Body of pancreas (tissue), 4 donors: ENCODE data around the gene LTBP1. TPM values are rescaled to one million over a fixed set of nuclear protein-coding genes. Genes with fewer than 3 reads are reported as not detected.

Experiments
- ATAC-seq: fragments of 150-250 bp; one replicate; pipeline ENCODE4 v1.9.1; 2016
- DNase-seq, 4 donors: peaks; one replicate each; pipeline ENCODE4 v3.0.0-alpha.2; 2019
- H3K27ac ChIP-seq, 4 donors: fragments of 200-600 bp; sonication (generic); 1 replicate in 3 of 4; 2 replicates in 1 of 4; pipeline versions ENCODE4 v1.5.1 to v1.6.1; 2016 to 2019; ENCODE audit warnings: mild to moderate bottlenecking in 1 of 4, mixed read lengths in 1 of 4, moderate library complexity in 1 of 4
- H3K27me3 ChIP-seq, 2 donors: fragments of 200-600 bp; sonication (generic); one replicate each; pipeline ENCODE4 v1.6.0; 2016; ENCODE audit warnings: mild to moderate bottlenecking in 1 of 2
- H3K36me3 ChIP-seq, 2 donors: fragments of 200-600 bp; sonication (generic); replicated peaks in 1 of 2; 2 replicates each; pipeline ENCODE4 v1.5.1; 2016; ENCODE audit warnings: low read depth in 2 of 2; ENCODE audit not compliant: insufficient read depth in 1 of 2
- H3K4me1 ChIP-seq: fragments of 200-600 bp; sonication (generic); one replicate; pipeline ENCODE4 v1.6.0; 2016
- H3K4me3 ChIP-seq, 2 donors: fragments of 200-600 bp; sonication (generic); 1 replicate in 1 of 2; 2 replicates in 1 of 2; pipeline ENCODE4 v1.5.1; 2016 to 2019
- H3K9me3 ChIP-seq, 3 donors: fragments of 200-600 bp; sonication (generic); 1 replicate in 2 of 3; 2 replicates in 1 of 3; pipeline ENCODE4 v1.5.1; 2016
- CTCF ChIP-seq, 7 experiments: fragments of 450-650 bp in 4 of 7; fragments of 200-600 bp in 3 of 7; sonication (generic) in 3 of 7; IDR thresholded peaks; one replicate each; pipeline ENCODE4 v1.5.1; 2016 to 2019; ENCODE audit warnings: antibody characterized with exemption in 7 of 7
- POLR2A ChIP-seq, 3 donors: fragments of 450-650 bp; IDR thresholded peaks; one replicate each; pipeline ENCODE4 v1.6.1; 2016; ENCODE audit warnings: antibody characterized with exemption in 3 of 3, mild to moderate bottlenecking in 2 of 3
- WGBS, 2 donors: methylation state at CpG; one replicate each; pipeline ENCODE4 v1.1.5; 2017; 5-methylcytosine and 5-hydroxymethylcytosine counted together
- intact Hi-C: fragments of 100-400 bp; cut with DNase I; formaldehyde crosslinking; loops from one replicate; pipeline ENCODE4 v1.15.1; 2023
- total RNA-seq, 2 donors: library from RNA; depleted of rRNA; stranded (reverse); fragments of >200 nt; gene quantifications; one replicate each; pipeline ENCODE4 v1.1.0, GENCODE V29; 2016

The LTBP1 gene
- total RNA-seq, 2 donors from 2014 or later = 8.8 to 10.2 TPM

DNA sequence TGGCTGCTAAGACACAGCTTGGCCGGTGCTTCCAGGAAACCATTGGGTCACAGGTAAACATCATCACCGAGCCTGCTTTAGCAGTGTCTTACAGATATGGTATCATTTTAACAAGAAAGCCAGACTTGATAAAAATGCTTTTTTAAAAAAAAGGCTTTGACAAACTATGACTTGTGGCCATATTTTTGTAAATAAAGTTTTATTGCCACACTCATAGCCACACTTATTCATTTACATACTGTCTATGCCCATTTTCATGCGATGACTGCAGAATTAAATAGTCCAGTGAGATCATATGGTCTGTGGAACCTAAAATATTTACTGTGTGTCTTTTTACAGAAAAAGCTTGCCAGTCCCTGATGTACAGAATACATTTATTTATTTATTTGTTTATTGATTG lies 242.0 kb downstream of the LTBP1 start:
- H3K9me3 ChIP-seq = no peaks in the 10 kb centered on the region
- intact Hi-C loops = no loop called here
- no peaks in the 10 kb centered on the region for H3K36me3 ChIP-seq
- TF ChIP-seq CTCF (IDR thresholded peaks at IDR 0.05) = no peak
- TF ChIP-seq POLR2A (IDR thresholded peaks at IDR 0.05) = no peak
- no peaks in the 10 kb centered on the region for H3K4me1 ChIP-seq
- DNase-seq (no peak), ATAC-seq (no peak)
- H3K4me3 ChIP-seq = no peak overlapping the region
- H3K27ac ChIP-seq = no peak overlapping the region
- WGBS, 2 donors = 88 to 98% methylated on average over 3 of the region's 3 CpGs
- H3K27me3 ChIP-seq = no peaks in the 10 kb centered on the region

GRCh38 chr2:33190393-33190937 lies 243.7 kb downstream of the LTBP1 start:
- intact Hi-C loops = no loop called here
- Histone ChIP-seq H3K4me1 (no peaks in the 10 kb centered on the region), H3K4me3 (no peak overlapping the region), H3K9me3 (no peaks in the 10 kb centered on the region), H3K27me3 (no peaks in the 10 kb centered on the region), H3K36me3 (no peaks in the 10 kb centered on the region), H3K27ac (no peak overlapping the region)
- 39 to 43% methylated on average over 5 of the region's 5 CpGs for WGBS, 2 donors
- no peak for ATAC-seq
- no peak for DNase-seq
- TF ChIP-seq CTCF (IDR thresholded peaks at IDR 0.05) = no peak
- no peak for TF ChIP-seq POLR2A (IDR thresholded peaks at IDR 0.05)

GRCh38 chr2:33195891-33196290 lies 249.1 kb downstream of the LTBP1 start:
- Histone ChIP-seq H3K9me3 (no peaks in the 10 kb centered on the region), H3K27me3 (no peaks in the 10 kb centered on the region), H3K4me3 (no peak overlapping the region), H3K27ac (no peak overlapping the region), H3K36me3 (no peaks in the 10 kb centered on the region), H3K4me1 (peaks cover 14% of the 10 kb centered on the region)
- DNase-seq = no peak
- ATAC-seq = no peak
- TF ChIP-seq CTCF (IDR thresholded peaks at IDR 0.05) (no peak), POLR2A (IDR thresholded peaks at IDR 0.05) (no peak)
- intact Hi-C loops = no loop called here
- 80 to 82% methylated on average over 7 of the region's 7 CpGs for WGBS, 2 donors

GRCh38 chr2:33196700-33197099 lies 249.9 kb downstream of the LTBP1 start:
- Histone ChIP-seq H3K4me1 (peaks cover 14% of the 10 kb centered on the region), H3K4me3 (no peak overlapping the region), H3K27ac (no peak overlapping the region), H3K36me3 (no peaks in the 10 kb centered on the region), H3K27me3 (no peaks in the 10 kb centered on the region), H3K9me3 (no peaks in the 10 kb centered on the region)
- DNase-seq (no peak), ATAC-seq (no peak)
- 84 to 86% methylated on average over 3 of the region's 3 CpGs for WGBS, 2 donors
- intact Hi-C loops = no loop called here
- TF ChIP-seq POLR2A (IDR thresholded peaks at IDR 0.05) (no peak), CTCF (IDR thresholded peaks at IDR 0.05) (no peak)

DNA sequence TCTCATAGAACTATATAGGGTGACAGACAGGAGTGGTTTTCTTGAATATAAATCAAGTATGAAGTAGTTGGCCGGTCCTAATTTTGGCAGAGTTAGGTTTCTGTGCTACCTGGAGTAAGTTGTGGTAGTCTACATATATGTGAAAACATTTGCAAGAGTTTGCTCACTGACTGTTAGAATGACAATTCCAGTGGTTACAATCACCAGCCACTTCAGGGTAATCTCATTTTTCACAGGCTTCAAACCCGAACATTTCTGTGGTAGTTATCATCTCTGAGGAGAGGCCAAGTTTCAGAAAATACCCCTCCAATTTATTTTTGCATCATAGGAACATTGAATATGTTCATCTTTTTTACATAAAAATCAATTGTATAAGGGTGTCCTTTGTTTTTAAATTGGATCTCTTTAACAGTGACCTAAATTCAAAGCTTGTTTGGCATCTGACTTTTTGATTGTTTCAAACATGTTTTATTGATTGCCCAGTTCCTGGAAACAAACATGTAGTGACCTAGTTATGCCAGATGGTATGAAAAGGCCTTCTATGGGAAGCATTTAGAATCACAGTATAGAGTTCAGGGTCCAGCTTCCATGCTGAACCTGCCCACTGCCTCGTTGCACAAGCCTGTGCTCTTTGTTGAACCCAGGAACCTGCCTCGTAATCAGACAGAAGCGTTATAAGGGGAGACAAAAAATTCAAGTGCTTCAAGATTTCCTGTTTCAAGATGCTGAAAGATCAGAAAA lies 250.6 kb downstream of the LTBP1 start:
- TF ChIP-seq CTCF (IDR thresholded peaks at IDR 0.05) (no peak), POLR2A (IDR thresholded peaks at IDR 0.05) (no peak)
- no peak for DNase-seq

More for the DNA sequence above, 250.6 kb downstream of the LTBP1 start:
- Histone ChIP-seq H3K4me1 (peaks cover 14% of the 10 kb centered on the region), H3K4me3 (no peak overlapping the region), H3K27ac (peak overlapping the region in 1 of 4 donors; percentile 45), H3K27me3 (no peaks in the 10 kb centered on the region), H3K9me3 (no peaks in the 10 kb centered on the region), H3K36me3 (no peaks in the 10 kb centered on the region)
- intact Hi-C loops = no loop called here
- 47 to 49% methylated on average over 5 of the region's 5 CpGs for WGBS, 2 donors
- ATAC-seq = peak; percentile 53
